DND-41 (cell line): ENCODE measurements around the gene ZDHHC14.

Experiments used
- EZH2 ChIP-seq: IDR thresholded peaks from 3 replicates; pipeline ENCODE4 v1.6.1; 2012; ENCODE audit warnings: borderline replicate concordance, low read depth, mild to moderate bottlenecking, moderate library complexity, low read length, inconsistent platforms; ENCODE audit not compliant: severe bottlenecking
- TF ChIP-seq, protein P1 (sequence below): IDR thresholded peaks from 2 replicates; pipeline ENCODE4 v1.5.1; 2012; ENCODE audit warnings: borderline replicate concordance, low read length, moderate library complexity, mild to moderate bottlenecking; ENCODE audit not compliant: poor library complexity, severe bottlenecking; ENCODE audit errors: extremely low read depth

DNA sequence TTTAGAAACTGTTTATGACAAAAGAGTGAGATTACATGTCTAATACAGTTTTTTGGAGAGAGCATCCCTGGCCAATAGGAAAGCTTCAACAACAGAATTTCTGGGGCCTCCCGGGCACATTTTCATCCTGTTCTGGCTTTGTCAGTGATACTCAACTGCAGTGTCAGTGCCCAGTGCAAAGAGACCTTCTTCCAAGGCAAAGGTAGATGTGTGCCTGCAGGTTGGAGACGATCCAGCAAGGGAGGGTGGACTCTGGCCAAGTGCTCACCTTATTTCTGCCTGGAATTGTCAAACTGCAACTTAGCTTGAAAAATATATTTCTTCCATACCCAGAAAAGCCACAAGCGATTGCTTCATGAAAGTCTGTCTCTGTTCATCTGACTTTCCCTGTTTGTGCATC is 230.4 kb downstream of the ZDHHC14 start:
- TF ChIP-seq, protein P1, sequence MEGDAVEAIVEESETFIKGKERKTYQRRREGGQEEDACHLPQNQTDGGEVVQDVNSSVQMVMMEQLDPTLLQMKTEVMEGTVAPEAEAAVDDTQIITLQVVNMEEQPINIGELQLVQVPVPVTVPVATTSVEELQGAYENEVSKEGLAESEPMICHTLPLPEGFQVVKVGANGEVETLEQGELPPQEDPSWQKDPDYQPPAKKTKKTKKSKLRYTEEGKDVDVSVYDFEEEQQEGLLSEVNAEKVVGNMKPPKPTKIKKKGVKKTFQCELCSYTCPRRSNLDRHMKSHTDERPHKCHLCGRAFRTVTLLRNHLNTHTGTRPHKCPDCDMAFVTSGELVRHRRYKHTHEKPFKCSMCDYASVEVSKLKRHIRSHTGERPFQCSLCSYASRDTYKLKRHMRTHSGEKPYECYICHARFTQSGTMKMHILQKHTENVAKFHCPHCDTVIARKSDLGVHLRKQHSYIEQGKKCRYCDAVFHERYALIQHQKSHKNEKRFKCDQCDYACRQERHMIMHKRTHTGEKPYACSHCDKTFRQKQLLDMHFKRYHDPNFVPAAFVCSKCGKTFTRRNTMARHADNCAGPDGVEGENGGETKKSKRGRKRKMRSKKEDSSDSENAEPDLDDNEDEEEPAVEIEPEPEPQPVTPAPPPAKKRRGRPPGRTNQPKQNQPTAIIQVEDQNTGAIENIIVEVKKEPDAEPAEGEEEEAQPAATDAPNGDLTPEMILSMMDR, result no peak
- TF ChIP-seq EZH2, result no peak
